Endothelial cell of umbilical vein (primary cell): ENCODE results near the gene COL13A1. TPM values are rescaled to one million over a fixed set of nuclear protein-coding genes. Genes with fewer than 3 reads are reported as not detected.

Source experiments
- BruUV-seq: library from RNA; stranded (reverse); fragments of 400-500 nt; replicated peaks from 2 replicates; lab custom pipeline; 2021; lab: Mats Ljungman, UMichigan
- CTCF ChIA-PET: fragments of 300-600, 350-600 bp; sonication (Branson Sonifier 250); formaldehyde crosslinking; loops from one replicate; lab custom pipeline; 2021; ENCODE audit warnings: antibody characterized with exemption, inconsistent platforms; lab: Charles Lee
- POLR2A ChIA-PET: fragments of 300-600, 350-600 bp; sonication (Branson Sonifier 250); formaldehyde crosslinking; loops from one replicate; lab custom pipeline; 2021; ENCODE audit warnings: antibody characterized with exemption, inconsistent platforms; lab: Charles Lee
- DNase-seq: peaks from one replicate; pipeline ENCODE4 v3.0.0-alpha.2; 2011; ENCODE audit warnings: low read depth, low spot score
- FAIRE-seq: peaks from 2 replicates; lab custom pipeline; 2011; peaks lifted over from hg19 to GRCh38; lab: Jason Lieb, UNC
- H2AFZ ChIP-seq: 2 replicates; pipeline ENCODE4 v1.6.0; 2012; ENCODE audit warnings: low read depth, low read length, control low read depth, inconsistent platforms
- H3K27ac ChIP-seq: 2 replicates; pipeline ENCODE4 v1.5.1; 2011; ENCODE audit warnings: low read depth, mild to moderate bottlenecking, control low read depth, low read length, moderate library complexity; ENCODE audit not compliant: insufficient read depth
- H3K27me3 ChIP-seq, 2 experiments: 2 replicates each; pipeline versions ENCODE4 v1.6.0 to v1.6.1; 2011; ENCODE audit warnings: low read length in 2 of 2, mixed read lengths in 1 of 2; ENCODE audit not compliant: control insufficient read depth in 2 of 2, insufficient read depth in 2 of 2
- H3K36me3 ChIP-seq, 2 experiments: 2 replicates in 1 of 2; 3 replicates in 1 of 2; pipeline ENCODE4 v1.5.1; 2011; ENCODE audit warnings: low read length in 2 of 2, mild to moderate bottlenecking in 1 of 2, moderate library complexity in 1 of 2; ENCODE audit not compliant: control insufficient read depth in 2 of 2, insufficient read depth in 2 of 2; ENCODE audit errors: extremely low read depth in 1 of 2
- H3K4me1 ChIP-seq: 3 replicates; pipeline ENCODE4 v1.5.1; 2011; ENCODE audit warnings: mild to moderate bottlenecking, low read length; ENCODE audit not compliant: control insufficient read depth, insufficient read depth; ENCODE audit errors: extremely low read depth
- H3K4me2 ChIP-seq: 2 replicates; pipeline ENCODE4 v1.6.1; 2011; ENCODE audit warnings: low read length, control low read depth, mixed read lengths; ENCODE audit not compliant: insufficient read depth
- H3K4me3 ChIP-seq, 3 experiments: fragments of 200-600 bp in 1 of 3; sonication (generic), shearing (Covaris generic) in 1 of 3; replicated peaks in 1 of 3; 2 replicates each; pipeline ENCODE4 v1.5.1; 2011 to 2016; ENCODE audit warnings: control low read depth in 3 of 3, low read length in 3 of 3, mild to moderate bottlenecking in 2 of 3, inconsistent platforms in 1 of 3, low read depth in 1 of 3, moderate library complexity in 1 of 3; ENCODE audit not compliant: insufficient read depth in 1 of 3
- H3K79me2 ChIP-seq: 2 replicates; pipeline ENCODE4 v1.6.0; 2012; ENCODE audit warnings: low read length, inconsistent platforms; ENCODE audit not compliant: control insufficient read depth, insufficient read depth
- H3K9ac ChIP-seq: replicated peaks from 2 replicates; pipeline ENCODE3; 2011; ENCODE audit warnings: low read length, control low read depth; ENCODE audit not compliant: insufficient read depth; ENCODE audit errors: extremely low read depth
- H3K9me1 ChIP-seq: replicated peaks from 3 replicates; pipeline ENCODE4 v1.6.0; 2011; ENCODE audit warnings: mild to moderate bottlenecking, low read length; ENCODE audit not compliant: control insufficient read depth, insufficient read depth; ENCODE audit errors: extremely low read depth
- H3K9me3 ChIP-seq: replicated peaks from 2 replicates; pipeline ENCODE4 v1.5.1; 2012; ENCODE audit warnings: low read length, inconsistent platforms; ENCODE audit not compliant: control insufficient read depth, insufficient read depth
- H4K20me1 ChIP-seq: replicated peaks from 2 replicates; pipeline ENCODE3; 2011; ENCODE audit warnings: mild to moderate bottlenecking, low read length; ENCODE audit not compliant: control insufficient read depth, insufficient read depth; ENCODE audit errors: extremely low read depth
- CTCF ChIP-seq, 2 donors: IDR thresholded peaks; 1 replicate in 1 of 2; 2 replicates in 1 of 2; pipeline ENCODE4 v1.5.1; 2011; ENCODE audit warnings: low read length in 2 of 2, mild to moderate bottlenecking in 2 of 2, moderate library complexity in 2 of 2, control low read depth in 1 of 2, inconsistent platforms in 1 of 2, low read depth in 1 of 2; ENCODE audit not compliant: insufficient read depth in 1 of 2; ENCODE audit errors: extremely low read depth in 1 of 2
- EZH2 ChIP-seq: IDR thresholded peaks from 2 replicates; pipeline ENCODE4 v1.6.1; 2012; ENCODE audit warnings: borderline replicate concordance, low read depth, mild to moderate bottlenecking, moderate library complexity, low read length, inconsistent platforms; ENCODE audit not compliant: severe bottlenecking
- FOS ChIP-seq: IDR thresholded peaks from 2 replicates; pipeline ENCODE4 v1.6.1; 2011; ENCODE audit warnings: mild to moderate bottlenecking, low read length, moderate library complexity, borderline replicate concordance; ENCODE audit not compliant: insufficient read depth
- GATA2 ChIP-seq: IDR thresholded peaks from 2 replicates; pipeline ENCODE4 v1.7.0; 2011; ENCODE audit warnings: low read depth, mild to moderate bottlenecking, moderate library complexity, mixed read lengths, low read length; ENCODE audit not compliant: insufficient read length, insufficient read depth
- JUN ChIP-seq: IDR thresholded peaks from 2 replicates; pipeline ENCODE4 v1.6.1; 2011; ENCODE audit warnings: borderline replicate concordance, low read depth; ENCODE audit not compliant: insufficient read length, insufficient read depth
- MAX ChIP-seq: IDR thresholded peaks from 2 replicates; pipeline ENCODE4 v1.6.1; 2011; ENCODE audit not compliant: insufficient read depth, insufficient read length
- MYC ChIP-seq: IDR thresholded peaks from one replicate; pipeline ENCODE4 v1.6.1; 2011; ENCODE audit warnings: mild to moderate bottlenecking, low read depth, low read length
- POLR2A ChIP-seq: IDR thresholded peaks from 2 replicates; pipeline ENCODE4 v1.6.1; 2012; ENCODE audit warnings: low read depth, mild to moderate bottlenecking, control low read depth, low read length
- POLR2AphosphoS5 ChIP-seq: IDR thresholded peaks from 2 replicates; pipeline ENCODE4 v1.6.1; 2012; ENCODE audit warnings: low read depth, mild to moderate bottlenecking, control low read depth, low read length, moderate library complexity; ENCODE audit not compliant: insufficient read depth
- dilution Hi-C: fragments of 300-500 bp; cut with MboI; formaldehyde crosslinking; loops from one replicate; pipeline ENCODE4 v1.15.0; 2019; ENCODE audit warnings: low sequenced_read_pairs; ENCODE audit not compliant: extremely low pct_ligation_motif_present
- intact Hi-C: fragments of 100-400 bp; cut with micrococcal nuclease; formaldehyde crosslinking; loops from one replicate; pipeline ENCODE4 v1.10.0; 2022
- polyA plus RNA-seq, 4 experiments: library from polyadenylated mRNA; depleted of rRNA in 3 of 4; stranded (reverse) in 3 of 4; unstranded in 1 of 4; fragments of >200 nt; gene quantifications; 2 replicates each; pipeline versions ENCODE4 v1.2.1 to v1.2.3, GENCODE V29; 2011 to 2012; ENCODE audit warnings: missing spikeins in 1 of 4
- total RNA-seq: library from RNA; stranded (reverse); gene quantifications from 2 replicates; pipeline ENCODE4 v1.2.3, GENCODE V29; 2021

The COL13A1 gene
- total and polyA plus RNA-seq, 2 donors (not counting 3 experiments of a cell fraction or from before 2014, with no cell fraction given), result 21.4 to 47.5 TPM

GRCh38 chr10:69820817-69821216, 19.1 kb downstream of the COL13A1 start:
- no peak for FAIRE-seq
- no TSS peak for BruUV-seq

GRCh38 chr10:69825604-69826003, 23.9 kb downstream of the COL13A1 start:
- CTCF ChIA-PET, result interaction anchor here (1.2 to 1.5 kb wide), 3 partner anchors 19 to 38 kb away, joined by 3 to 5 read pairs (median 4); no protein-coding TSS in a partner anchor
- Histone ChIP-seq H3K4me3 (no peak overlapping the region), H3K9me3 (no peaks in the 10 kb centered on the region), H3K4me2 (no peak overlapping the region), H3K4me1 (peaks cover 25% of the 10 kb centered on the region), H3K36me3 (no peaks in the 10 kb centered on the region), H3K27me3 (no peaks in the 10 kb centered on the region), H3K9me1 (no peaks in the 10 kb centered on the region), H2AFZ (no peak overlapping the region), H4K20me1 (no peaks in the 10 kb centered on the region), H3K9ac (no peak overlapping the region), H3K27ac (no peak overlapping the region), H3K79me2 (peaks cover 35% of the 10 kb centered on the region)
- FAIRE-seq, result no peak
- POLR2A ChIA-PET, result no interaction called here
- DNase-seq, result no peak
- intact Hi-C loops (loop anchor here (5.0 kb wide), 1 partner anchor 37 kb away; no protein-coding TSS in a partner anchor), dilution Hi-C loops (no loop called here)
- no TSS peak for BruUV-seq
- TF ChIP-seq FOS, result no peak
- TF ChIP-seq GATA2, result no peak
- no peak for TF ChIP-seq POLR2A
- TF ChIP-seq CTCF (IDR thresholded peaks at IDR 0.05; ENCODE audit: extremely low read depth in 1 of 2, insufficient read depth in 1 of 2, low read depth in 1 of 2, low read length in 2 of 2), result no peak
- no peak for TF ChIP-seq POLR2AphosphoS5
- no peak for TF ChIP-seq MYC
- no peak for TF ChIP-seq JUN
- no peak for TF ChIP-seq EZH2
- TF ChIP-seq MAX, result no peak

More at GRCh38 chr10:69820817-69821216, 19.1 kb downstream of the COL13A1 start:
- Histone ChIP-seq H2AFZ (no peak overlapping the region), H4K20me1 (no peaks in the 10 kb centered on the region), H3K79me2 (peaks cover 52% of the 10 kb centered on the region), H3K4me1 (peaks cover 33% of the 10 kb centered on the region), H3K9ac (no peak overlapping the region), H3K36me3 (no peaks in the 10 kb centered on the region), H3K27me3 (no peaks in the 10 kb centered on the region), H3K4me3 (no peak overlapping the region), H3K9me3 (no peaks in the 10 kb centered on the region), H3K4me2 (no peak overlapping the region), H3K27ac (no peak overlapping the region), H3K9me1 (no peaks in the 10 kb centered on the region)
- intact Hi-C loops, result no loop called here
- TF ChIP-seq GATA2, result no peak
- no peak for TF ChIP-seq EZH2
- TF ChIP-seq POLR2AphosphoS5, result no peak
- TF ChIP-seq MAX, result no peak
- no peak for TF ChIP-seq FOS
- TF ChIP-seq JUN, result no peak
- dilution Hi-C loops, result no loop called here
- CTCF ChIA-PET, result interaction anchor here (1.0 to 1.5 kb wide), 6 partner anchors 9 to 94 kb away, joined by 3 to 9 read pairs (median 4); partner anchors contain the start of gene COL13A1
- no peak for DNase-seq
- POLR2A ChIA-PET, result no interaction called here
